UCSD-AML1 (cell line): Measurements from ENCODE around the gene CNGA3.
"Not testable (repeated sequence)": the region's sequence is repeated elsewhere in the genome, so short reads cannot be mapped to it uniquely, and the experiment has no call there.

Experiments
- DNase-seq: peaks from one replicate; lab custom pipeline; 2025; ENCODE audit not compliant: unreplicated experiment; lab: John Stamatoyannopoulos, UW

CNGA3 gene

GRCh38 chr2:98346311-98347236 lies at the start of gene CNGA3:
CNGA3 (plus strand) TSS chr2:98346456; CDS start chr2:98369976, 23,520 bp downstream.
- no peak for DNase-seq

- no peak for DNase-seq
Observed at GRCh38 chr2:98297817-98298682, 48.2 kb upstream of the CNGA3 start.

GRCh38 chr2:98298683-98299164 lies 47.5 kb upstream of the CNGA3 start:
- no peak for DNase-seq

GRCh38 chr2:98299211-98299905 lies 46.9 kb upstream of the CNGA3 start:
- DNase-seq, result no peak

- no peak for DNase-seq
Observed at GRCh38 chr2:98300141-98300874, 45.9 kb upstream of the CNGA3 start.

GRCh38 chr2:98301469-98301868 lies 44.8 kb upstream of the CNGA3 start:
- no peak for DNase-seq

GRCh38 chr2:98307131-98307696 lies 39.0 kb upstream of the CNGA3 start:
- not testable (repeated sequence) for DNase-seq

- no peak for DNase-seq
Observed at GRCh38 chr2:98308068-98308467, 38.2 kb upstream of the CNGA3 start.

- DNase-seq, result no peak
Observed at GRCh38 chr2:98308532-98308931, 37.7 kb upstream of the CNGA3 start.

GRCh38 chr2:98309580-98309979 lies 36.7 kb upstream of the CNGA3 start:
- DNase-seq, result no peak

- no peak for DNase-seq
Observed at GRCh38 chr2:98310010-98310409, 36.2 kb upstream of the CNGA3 start.

- DNase-seq, result no peak
Observed at GRCh38 chr2:98311090-98311489, 35.2 kb upstream of the CNGA3 start.

GRCh38 chr2:98311771-98312545 lies 34.3 kb upstream of the CNGA3 start:
- DNase-seq, result no peak

GRCh38 chr2:98313492-98314250 lies 32.6 kb upstream of the CNGA3 start:
- no peak for DNase-seq

GRCh38 chr2:98314251-98314650 lies 32.0 kb upstream of the CNGA3 start:
- no peak for DNase-seq

- no peak for DNase-seq
Observed at GRCh38 chr2:98315957-98316356, 30.3 kb upstream of the CNGA3 start.

GRCh38 chr2:98317214-98317613 lies 29.0 kb upstream of the CNGA3 start:
- no peak for DNase-seq

- not testable (repeated sequence) for DNase-seq
Observed at GRCh38 chr2:98320171-98320570, 26.1 kb upstream of the CNGA3 start.

- no peak for DNase-seq
Observed at GRCh38 chr2:98324181-98324580, 22.1 kb upstream of the CNGA3 start.
